HepG2 (cell line): ENCODE results near the gene NPB. TPM values are rescaled to one million over a fixed set of nuclear protein-coding genes. Genes with fewer than 3 reads are reported as not detected.

ENCODE experiments used
- CHCHD3 ChIP-seq: sonication (generic); formaldehyde crosslinking; IDR thresholded peaks from 2 replicates; pipeline ENCODE4 v1.8.0; 2022; ENCODE audit warnings: mild to moderate bottlenecking, missing genetic modification reagents, moderate library complexity
- HDAC6 ChIP-seq: fragments of 200-600 bp; sonication (generic); IDR thresholded peaks from 2 replicates; pipeline ENCODE4 v1.7.0; 2017; ENCODE audit warnings: mild to moderate bottlenecking, antibody characterized with exemption, low read length, low read depth
- HNF1A ChIP-seq, 2 experiments: sonication (generic) in 1 of 2; formaldehyde crosslinking in 1 of 2; IDR thresholded peaks; 2 replicates each; pipeline versions ENCODE4 v1.4.0 to v1.6.1; 2016 to 2020; ENCODE audit warnings: borderline replicate concordance in 1 of 2, low read depth in 1 of 2, mild to moderate bottlenecking in 1 of 2, missing genetic modification reagents in 1 of 2
- MAFG ChIP-seq: sonication (generic); formaldehyde crosslinking; IDR thresholded peaks from 2 replicates; pipeline ENCODE4 v1.5.1; 2020; ENCODE audit warnings: mild to moderate bottlenecking, missing genetic modification reagents
- MIER2 ChIP-seq: IDR thresholded peaks from 2 replicates; pipeline ENCODE4 v1.6.1; 2016; ENCODE audit warnings: missing biosample characterization, missing genetic modification reagents
- NAIF1 ChIP-seq: sonication (generic); formaldehyde crosslinking; IDR thresholded peaks from 2 replicates; pipeline ENCODE4 v1.5.0; 2020; ENCODE audit warnings: mild to moderate bottlenecking, missing genetic modification reagents, borderline replicate concordance
- PHF8 ChIP-seq: sonication (generic); formaldehyde crosslinking; IDR thresholded peaks from 2 replicates; pipeline ENCODE4 v1.5.0; 2020; ENCODE audit warnings: missing genetic modification reagents
- SNAPC5 ChIP-seq: sonication (generic); formaldehyde crosslinking; IDR thresholded peaks from 2 replicates; pipeline ENCODE4 v1.8.1; 2023; ENCODE audit warnings: mild to moderate bottlenecking, missing genetic modification reagents, borderline replicate concordance
- SP4 ChIP-seq: sonication (generic); formaldehyde crosslinking; IDR thresholded peaks from 2 replicates; pipeline ENCODE4 v1.8.1; 2023; ENCODE audit warnings: mild to moderate bottlenecking, missing genetic modification reagents
- TAF1 ChIP-seq: sonication (generic); formaldehyde crosslinking; IDR thresholded peaks from 2 replicates; pipeline ENCODE4 v1.4.0; 2020; ENCODE audit warnings: missing genetic modification reagents
- THAP9 ChIP-seq: sonication (generic); formaldehyde crosslinking; IDR thresholded peaks from 2 replicates; pipeline ENCODE4; 2020; ENCODE audit warnings: missing genetic modification reagents, mild to moderate bottlenecking, borderline replicate concordance
- TSC22D2 ChIP-seq: sonication (generic); formaldehyde crosslinking; IDR thresholded peaks from 2 replicates; pipeline ENCODE4 v1.5.1; 2020; ENCODE audit warnings: missing genetic modification reagents, mild to moderate bottlenecking, borderline replicate concordance
- ZBTB4 ChIP-seq: sonication (generic); formaldehyde crosslinking; IDR thresholded peaks from 2 replicates; pipeline ENCODE4 v1.4.0; 2020; ENCODE audit warnings: missing genetic modification reagents, mild to moderate bottlenecking, borderline replicate concordance
- ZNF20 ChIP-seq: sonication (generic); formaldehyde crosslinking; IDR thresholded peaks from 2 replicates; pipeline ENCODE4 v1.4.0; 2020; ENCODE audit warnings: mild to moderate bottlenecking, moderate library complexity, missing genetic modification reagents
- ZNF362 ChIP-seq: sonication (generic); formaldehyde crosslinking; IDR thresholded peaks from 2 replicates; pipeline ENCODE4 v1.4.0; 2020; ENCODE audit warnings: missing genetic modification reagents, mild to moderate bottlenecking, borderline replicate concordance
- polyA plus RNA-seq, 8 experiments: library from polyadenylated mRNA; depleted of rRNA in 3 of 8; stranded (reverse) in 7 of 8; unstranded in 1 of 8; fragments of >200 nt; fragmentation: Illumina TruSeq in 4 of 8; extraction: Trizol in 4 of 8; gene quantifications; 2 replicates each; pipeline versions ENCODE4 v1.2.1 to v1.2.3, GENCODE V29; 2011 to 2016; ENCODE audit warnings: low read depth in 4 of 8, missing spikeins in 1 of 8, mixed read lengths in 1 of 8; ENCODE audit not compliant: insufficient read depth in 1 of 8
- total RNA-seq, 5 experiments: library from RNA; depleted of rRNA; stranded (reverse); fragments of >200 nt; fragmentation: Illumina TruSeq; extraction: Trizol; gene quantifications; 2 replicates each; pipeline ENCODE4 v1.2.3, GENCODE V29; 2016; ENCODE audit warnings: low read depth in 1 of 5

Gene NPB
- total and polyA plus RNA-seq, 2 of the 13 experiments (the other 11 are each of a cell fraction or from before 2014, with no cell fraction given), result 0.11 to 0.93 TPM

GRCh38 chr17:81871387-81872230, 30.4 kb upstream of the NPB start (continued):
- TF ChIP-seq HDAC6 (no peak), CHCHD3 (CRISPR knock-in tag) (peak; percentile 95), PHF8 (CRISPR knock-in tag) (peak; percentile 83), HNF1A (IDR thresholded peaks at IDR 0.05; ENCODE audit: low read depth) (no peak), HNF1A (CRISPR knock-in tag; IDR thresholded peaks at IDR 0.05; ENCODE audit: borderline replicate concordance) (peak; percentile 82), ZBTB4 (peak; percentile 98), ZNF362 (peak; percentile 59; the same call in 1 of the 2 replicates), TSC22D2 (CRISPR knock-in tag) (peak; percentile 97), MIER2 (CRISPR knock-in tag) (0 out of 2 replicates have a peak, but pooled peaks have one; percentile 15), SNAPC5 (no peak), THAP9 (CRISPR knock-in tag) (peak; percentile 31; the same call in 1 of the 2 replicates), MAFG (CRISPR knock-in tag) (no peak), SP4 (CRISPR knock-in tag) (peak; percentile 77), NAIF1 (CRISPR knock-in tag) (peak; percentile 46; the same call in 1 of the 2 replicates), TAF1 (CRISPR knock-in tag) (peak; percentile 83), ZNF20 (CRISPR knock-in tag) (peak; percentile 38; the same call in 1 of the 2 replicates)
